HEK293T (cell line): Measurements from ENCODE around the gene THRB.

Source experiments
- CTCF ChIA-PET: fragments of 350-600 bp; formaldehyde crosslinking; extraction: SDS; loops from one replicate; lab custom pipeline; 2021; ENCODE audit warnings: antibody characterized with exemption, inconsistent platforms; lab: Yijun Ruan, JAX
- POLR2A ChIA-PET: fragments of 350-600 bp; formaldehyde crosslinking; extraction: SDS; loops from one replicate; lab custom pipeline; 2020; ENCODE audit warnings: antibody characterized with exemption, inconsistent platforms; lab: Yijun Ruan, JAX
- DNase-seq: peaks from one replicate; pipeline ENCODE4 v3.0.0; 2012; ENCODE audit warnings: mixed read lengths; ENCODE audit errors: extremely low spot score
- ARNT ChIP-seq: fragments of 450-650 bp; IDR thresholded peaks from 2 replicates; pipeline ENCODE4 v1.6.1; 2017; ENCODE audit warnings: mild to moderate bottlenecking
- BHLHE40 ChIP-seq: fragments of 450-650 bp; IDR thresholded peaks from 2 replicates; pipeline ENCODE4 v1.6.1; 2016; ENCODE audit warnings: mild to moderate bottlenecking, moderate library complexity, borderline replicate concordance
- CTBP1 ChIP-seq: fragments of 450-650 bp; IDR thresholded peaks from 2 replicates; pipeline ENCODE4 v1.6.1; 2016; ENCODE audit warnings: borderline replicate concordance
- ELF4 ChIP-seq: fragments of 450-650 bp; IDR thresholded peaks from 2 replicates; pipeline ENCODE4 v1.6.1; 2017; ENCODE audit warnings: antibody characterized with exemption
- FOXA1 ChIP-seq: fragments of 450-650 bp; IDR thresholded peaks from 2 replicates; pipeline ENCODE4 v1.6.1; 2016; ENCODE audit warnings: mild to moderate bottlenecking
- FOXK2 ChIP-seq: fragments of 450-650 bp; IDR thresholded peaks from 2 replicates; pipeline ENCODE4 v1.6.1; 2016; ENCODE audit warnings: mild to moderate bottlenecking
- FOXM1 ChIP-seq: fragments of 450-650 bp; IDR thresholded peaks from 2 replicates; pipeline ENCODE4 v1.6.1; 2017; ENCODE audit warnings: mild to moderate bottlenecking, borderline replicate concordance
- HDGF ChIP-seq: fragments of 450-650 bp; IDR thresholded peaks from 2 replicates; pipeline ENCODE4 v1.6.1; 2017; ENCODE audit warnings: antibody characterized with exemption, borderline replicate concordance
- L3MBTL2 ChIP-seq: fragments of 450-650 bp; conservative IDR thresholded peaks from 2 replicates; pipeline ENCODE4 v1.6.1; 2016; ENCODE audit warnings: mild to moderate bottlenecking
- LEF1 ChIP-seq: fragments of 450-650 bp; IDR thresholded peaks from 2 replicates; pipeline ENCODE4 v1.6.1; 2017; ENCODE audit warnings: mild to moderate bottlenecking, borderline replicate concordance
- NFRKB ChIP-seq: fragments of 450-650 bp; IDR thresholded peaks from 2 replicates; pipeline ENCODE4 v1.6.1; 2016; ENCODE audit warnings: mild to moderate bottlenecking, moderate library complexity
- SP1 ChIP-seq: fragments of 450-650 bp; IDR thresholded peaks from 2 replicates; pipeline ENCODE4 v1.6.1; 2017
- SUZ12 ChIP-seq: fragments of 450-650 bp; IDR thresholded peaks from 2 replicates; pipeline ENCODE4 v1.6.1; 2016; ENCODE audit warnings: mild to moderate bottlenecking
- TARDBP ChIP-seq: fragments of 450-650 bp; IDR thresholded peaks from 2 replicates; pipeline ENCODE4 v1.6.1; 2016
- ZNF384 ChIP-seq: fragments of 450-650 bp; IDR thresholded peaks from 2 replicates; pipeline ENCODE4 v1.6.1; 2016
- TF ChIP-seq, protein P1 (sequence below): fragments of 450-650 bp; IDR thresholded peaks from 2 replicates; pipeline ENCODE4 v1.6.1; 2016

THRB gene

GRCh38 chr3:24533561-24534193, 39.0 kb upstream of the THRB start:
- no peak for DNase-seq
- TF ChIP-seq, protein P1, sequence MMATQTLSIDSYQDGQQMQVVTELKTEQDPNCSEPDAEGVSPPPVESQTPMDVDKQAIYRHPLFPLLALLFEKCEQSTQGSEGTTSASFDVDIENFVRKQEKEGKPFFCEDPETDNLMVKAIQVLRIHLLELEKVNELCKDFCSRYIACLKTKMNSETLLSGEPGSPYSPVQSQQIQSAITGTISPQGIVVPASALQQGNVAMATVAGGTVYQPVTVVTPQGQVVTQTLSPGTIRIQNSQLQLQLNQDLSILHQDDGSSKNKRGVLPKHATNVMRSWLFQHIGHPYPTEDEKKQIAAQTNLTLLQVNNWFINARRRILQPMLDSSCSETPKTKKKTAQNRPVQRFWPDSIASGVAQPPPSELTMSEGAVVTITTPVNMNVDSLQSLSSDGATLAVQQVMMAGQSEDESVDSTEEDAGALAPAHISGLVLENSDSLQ: no peak
- no peak for TF ChIP-seq CTBP1
- no peak for TF ChIP-seq NFRKB
- TF ChIP-seq SUZ12: no peak
- no peak for TF ChIP-seq HDGF
- TF ChIP-seq TARDBP: no peak
- CTCF ChIA-PET: no interaction called here
- POLR2A ChIA-PET: no interaction called here

DNA sequence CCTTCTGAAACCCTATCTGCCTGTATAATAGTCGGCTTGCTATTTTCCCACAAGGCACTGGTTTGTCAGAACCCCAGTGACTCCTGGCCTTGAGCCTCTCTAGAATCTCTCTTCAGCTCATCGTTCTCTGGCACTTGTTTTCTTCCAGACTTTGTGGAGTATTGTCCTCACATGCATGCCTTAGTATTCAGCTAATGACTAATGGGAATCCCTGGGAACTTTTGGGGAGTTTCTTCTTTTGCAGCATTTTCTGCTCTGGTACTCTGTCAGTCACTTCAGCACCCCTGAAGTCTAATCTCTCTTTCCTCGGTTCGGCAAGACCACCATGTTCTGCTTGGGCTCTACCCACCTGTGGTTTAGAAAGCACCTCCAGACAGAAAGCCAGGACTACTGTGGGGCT, 35.8 kb upstream of the THRB start:
- no peak for DNase-seq
- TF ChIP-seq L3MBTL2 (no peak), SP1 (no peak), BHLHE40 (no peak), ELF4 (no peak), HDGF (no peak)
- ChIA-PET POLR2A (no interaction called here), CTCF (no interaction called here)

DNA sequence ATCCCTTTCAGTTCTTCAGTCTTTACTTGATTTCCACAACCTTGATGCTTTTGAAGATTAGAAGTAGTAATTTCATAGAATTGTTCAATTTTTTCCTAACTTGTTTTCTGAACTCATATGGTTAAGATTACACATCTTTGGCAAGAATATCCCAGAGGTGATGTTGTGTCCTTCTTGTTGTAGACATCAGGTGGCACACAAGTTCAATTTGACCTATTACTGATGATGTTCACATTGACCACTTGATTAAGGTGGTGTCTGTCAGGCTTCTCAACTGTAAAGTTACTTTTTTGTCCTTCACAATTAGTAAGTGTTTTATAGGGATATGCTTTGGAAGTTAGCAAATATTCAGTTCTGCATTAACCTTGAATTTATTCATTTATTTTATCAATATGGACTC, 34.6 kb upstream of the THRB start:
- ChIA-PET CTCF (no interaction called here), POLR2A (no interaction called here)
- TF ChIP-seq, protein P1: no peak
- TF ChIP-seq CTBP1 (no peak), ARNT (no peak), FOXK2 (no peak), FOXA1 (no peak), SP1 (no peak), ZNF384 (no peak), L3MBTL2 (no peak), HDGF (no peak), BHLHE40 (no peak), FOXM1 (no peak), NFRKB (no peak), LEF1 (no peak), ELF4 (no peak), SUZ12 (no peak), TARDBP (no peak)
- no peak for DNase-seq

DNA sequence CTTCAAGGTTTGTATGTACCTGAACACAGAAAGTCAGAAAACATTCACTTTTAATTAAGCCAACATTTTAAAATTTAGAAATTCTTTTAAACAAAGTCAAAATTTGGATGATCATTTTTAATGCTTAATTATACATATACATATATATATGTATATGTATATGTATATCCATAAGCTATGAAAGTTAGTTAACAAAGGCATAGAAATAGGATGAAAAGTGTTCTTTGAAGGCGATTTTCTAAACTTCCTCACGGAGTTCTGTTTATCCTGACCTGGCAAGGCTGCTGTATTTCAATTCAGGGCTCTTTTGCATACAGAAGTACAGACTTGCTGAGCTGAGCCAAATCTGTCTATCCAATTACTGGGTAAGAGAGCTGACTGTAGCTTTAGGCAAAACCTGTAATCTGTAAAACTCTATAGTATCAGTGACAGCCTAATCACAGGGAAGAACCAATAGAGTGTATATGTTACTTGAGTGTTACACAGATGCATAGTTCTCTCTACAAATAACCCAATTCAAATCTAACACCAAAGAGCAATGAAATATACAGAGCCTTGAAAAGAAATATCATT, 32.1 kb upstream of the THRB start:
- peak; percentile 28 for DNase-seq
- ChIA-PET CTCF (interaction anchor here (1.1 kb wide), 1 partner anchor 30 kb away, joined by 3 read pairs; no protein-coding TSS in a partner anchor), POLR2A (interaction anchor here (2.2 kb wide), 1 partner anchor 31 kb away, joined by 7 read pairs; no protein-coding TSS in a partner anchor)
- TF ChIP-seq SP1: no peak
- no peak for TF ChIP-seq CTBP1
- TF ChIP-seq, protein P1: peak; percentile 63

DNA sequence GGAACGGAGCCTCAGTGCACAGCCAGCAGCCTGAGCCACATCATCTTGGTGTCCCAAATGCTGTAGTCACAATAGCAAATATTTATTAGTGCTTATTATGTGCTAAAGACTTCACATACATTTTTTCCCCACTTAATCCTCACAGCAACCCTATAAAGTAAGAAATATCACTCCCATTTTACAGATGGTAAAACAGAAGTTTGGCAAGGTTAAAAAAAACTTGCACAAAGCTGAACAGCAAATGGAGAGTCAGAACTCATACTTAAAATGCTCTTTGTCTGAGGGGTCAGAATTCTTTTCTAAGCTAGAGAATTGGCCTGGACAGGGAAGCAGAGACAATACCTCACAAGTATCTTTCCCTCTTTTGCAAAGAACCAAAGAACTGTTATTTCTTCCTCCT, 30.9 kb upstream of the THRB start:
- TF ChIP-seq HDGF: no peak
- TF ChIP-seq BHLHE40: no peak
- TF ChIP-seq, protein P1: no peak
- TF ChIP-seq FOXA1: no peak
- TF ChIP-seq ARNT: no peak
- TF ChIP-seq NFRKB: no peak
- no peak for TF ChIP-seq FOXK2
- no peak for TF ChIP-seq SUZ12
- TF ChIP-seq FOXM1: no peak
- TF ChIP-seq CTBP1: no peak
- TF ChIP-seq SP1: no peak
- no peak for TF ChIP-seq ZNF384
- TF ChIP-seq ELF4: no peak
- TF ChIP-seq TARDBP: no peak
- TF ChIP-seq LEF1: no peak
- DNase-seq: no peak
- POLR2A ChIA-PET: interaction anchor here (2.2 kb wide), 1 partner anchor 29 kb away, joined by 7 read pairs; no protein-coding TSS in a partner anchor
- CTCF ChIA-PET: no interaction called here

GRCh38 chr3:24525022-24525421, 30.4 kb upstream of the THRB start:
- no peak for TF ChIP-seq FOXA1
- TF ChIP-seq, protein P1: no peak
- no peak for TF ChIP-seq FOXM1
- TF ChIP-seq CTBP1: no peak
- no peak for TF ChIP-seq ELF4
- TF ChIP-seq ARNT: no peak
- no peak for TF ChIP-seq SP1
- TF ChIP-seq HDGF: no peak
- no peak for TF ChIP-seq SUZ12
- no peak for TF ChIP-seq TARDBP
- TF ChIP-seq LEF1: no peak
- no peak for TF ChIP-seq ZNF384
- no peak for TF ChIP-seq FOXK2
- no peak for TF ChIP-seq L3MBTL2
- TF ChIP-seq NFRKB: no peak
- no peak for TF ChIP-seq BHLHE40
- ChIA-PET POLR2A (interaction anchor here (2.2 kb wide), 1 partner anchor 29 kb away, joined by 7 read pairs; no protein-coding TSS in a partner anchor), CTCF (no interaction called here)
- no peak for DNase-seq
